Left forelimb (tissue), 1 donor: Measurements from ENCODE around the gene DLL3.

Experiments
- DNase-seq: peaks from one replicate; pipeline ENCODE4 v3.0.0-alpha.2; 2018; ENCODE audit warnings: low spot score

Gene DLL3

GRCh38 chr19:39483141-39483540, 15.6 kb upstream of the DLL3 start:
- no peak for DNase-seq

GRCh38 chr19:39489756-39490155, 9.0 kb upstream of the DLL3 start:
- no peak for DNase-seq

- no peak for DNase-seq
Measured at GRCh38 chr19:39492225-39492624, 6.5 kb upstream of the DLL3 start.

GRCh38 chr19:39492788-39493187, 6.0 kb upstream of the DLL3 start:
- no peak for DNase-seq

GRCh38 chr19:39494661-39495060, 4.1 kb upstream of the DLL3 start:
- DNase-seq, result no peak

GRCh38 chr19:39496063-39496462, 2.7 kb upstream of the DLL3 start:
- no peak for DNase-seq

GRCh38 chr19:39497701-39497995, 1.1 kb upstream of the DLL3 start:
- no peak for DNase-seq

GRCh38 chr19:39497996-39498797, 550 bp upstream of the DLL3 start:
- DNase-seq, result no peak

GRCh38 chr19:39499932-39500331, 1.2 kb downstream of the DLL3 start:
- DNase-seq, result no peak

- DNase-seq, result no peak
Measured at GRCh38 chr19:39500543-39500942, 1.8 kb downstream of the DLL3 start.

- no peak for DNase-seq
Measured at GRCh38 chr19:39501340-39501739, 2.6 kb downstream of the DLL3 start.

GRCh38 chr19:39502640-39503417, 4.1 kb downstream of the DLL3 start:
- DNase-seq, result no peak

GRCh38 chr19:39506598-39506943, 7.8 kb downstream of the DLL3 start:
- no peak for DNase-seq

GRCh38 chr19:39506944-39507714, 8.4 kb downstream of the DLL3 start:
- DNase-seq, result no peak

GRCh38 chr19:39507715-39508364, 9.1 kb downstream of the DLL3 start:
- no peak for DNase-seq

GRCh38 chr19:39508629-39509028, 9.9 kb downstream of the DLL3 start:
- DNase-seq, result no peak

- no peak for DNase-seq
Measured at GRCh38 chr19:39509233-39509632, 10.5 kb downstream of the DLL3 start.

- no peak for DNase-seq
Measured at GRCh38 chr19:39512988-39513387, 14.2 kb downstream of the DLL3 start.

- no peak for DNase-seq
Measured at GRCh38 chr19:39514840-39515550, 16.2 kb downstream of the DLL3 start, which contains the start of gene SELENOV. TSS of gene SELENOV (plus strand) at chr19:39515139. CDS start at chr19:39515213, 74 bp downstream.

GRCh38 chr19:39515551-39516191, 16.9 kb downstream of the DLL3 start:
- DNase-seq, result no peak

- DNase-seq, result no peak
Measured at GRCh38 chr19:39516270-39516669, 17.5 kb downstream of the DLL3 start.
